Measurements from ENCODE around the gene UFSP2.

UFSP2 gene

DNA sequence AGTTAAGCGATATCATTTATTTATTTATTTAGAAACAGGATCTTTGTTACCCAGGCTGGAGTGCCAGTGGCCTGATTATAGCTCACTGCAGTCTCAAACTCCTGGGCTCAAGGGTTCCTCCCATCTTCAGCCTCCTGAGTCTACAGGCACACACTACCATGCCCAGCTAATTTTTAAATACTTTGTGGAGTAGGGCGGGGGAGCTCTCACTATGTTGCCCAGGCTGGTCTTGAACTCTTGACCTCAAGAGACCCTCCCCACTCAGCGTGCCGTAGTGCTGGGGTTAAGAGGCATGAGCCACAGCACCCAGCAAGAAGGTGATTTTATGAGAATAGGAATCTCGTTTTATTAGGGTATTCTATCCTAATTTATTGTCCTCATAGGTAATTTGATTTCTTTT is 3.9 kb upstream of the UFSP2 start:
- H3K9ac ChIP-seq (ENCODE audit: low read length) = no peak overlapping the region
- H3K9me3 ChIP-seq (ENCODE audit: control insufficient read depth, insufficient read depth, low read depth, low read length) = no peaks in the 10 kb centered on the region
- H3K36me3 ChIP-seq (ENCODE audit: control insufficient read depth, insufficient read depth, low read length) = no peaks in the 10 kb centered on the region
- H3K27me3 ChIP-seq (ENCODE audit: control insufficient read depth, insufficient read depth, low read length) = no peaks in the 10 kb centered on the region
- no peak overlapping the region for H3K4me3 ChIP-seq (ENCODE audit: low read depth, low read length)
- H3K4me1 ChIP-seq (ENCODE audit: control insufficient read depth, insufficient read depth, low read length) = peaks cover 4% of the 10 kb centered on the region; the same call in 1 of the 2 replicates
- no peak overlapping the region for H3K27ac ChIP-seq (ENCODE audit: low read depth, low read length)

- no peak overlapping the region for H3K27ac ChIP-seq (ENCODE audit: low read depth, low read length)
- H3K27me3 ChIP-seq (ENCODE audit: control insufficient read depth, insufficient read depth, low read length) = no peaks in the 10 kb centered on the region
- no peak overlapping the region for H3K4me3 ChIP-seq (ENCODE audit: low read depth, low read length)
- peaks cover 5% of the 10 kb centered on the region; the same call in 1 of the 2 replicates for H3K4me1 ChIP-seq (ENCODE audit: control insufficient read depth, insufficient read depth, low read length)
- H3K9ac ChIP-seq (ENCODE audit: low read length) = no peak overlapping the region
- H3K36me3 ChIP-seq (ENCODE audit: control insufficient read depth, insufficient read depth, low read length) = no peaks in the 10 kb centered on the region; the same call in 1 of the 2 replicates
- H3K9me3 ChIP-seq (ENCODE audit: control insufficient read depth, insufficient read depth, low read depth, low read length) = no peaks in the 10 kb centered on the region
These were observed 1.4 kb upstream of the UFSP2 start for GRCh38 chr4:185426960-185427688.

- peaks cover 7% of the 10 kb centered on the region; the same call in 1 of the 2 replicates for H3K36me3 ChIP-seq (ENCODE audit: control insufficient read depth, insufficient read depth, low read length)
- H3K9me3 ChIP-seq (ENCODE audit: control insufficient read depth, insufficient read depth, low read depth, low read length) = no peaks in the 10 kb centered on the region
- H3K9ac ChIP-seq (ENCODE audit: low read length) = peak overlapping the region; percentile 100
- H3K4me1 ChIP-seq (ENCODE audit: control insufficient read depth, insufficient read depth, low read length) = peaks cover 5% of the 10 kb centered on the region; the same call in 1 of the 2 replicates
- H3K4me3 ChIP-seq (ENCODE audit: low read depth, low read length) = peak overlapping the region; percentile 77
- peak overlapping the region; percentile 97 for H3K27ac ChIP-seq (ENCODE audit: low read depth, low read length)
- no peaks in the 10 kb centered on the region for H3K27me3 ChIP-seq (ENCODE audit: control insufficient read depth, insufficient read depth, low read length)
These were observed 688 bp downstream of the UFSP2 start for GRCh38 chr4:185424905-185425646.

- peaks cover 28% of the 10 kb centered on the region for H3K36me3 ChIP-seq (ENCODE audit: control insufficient read depth, insufficient read depth, low read length)
These were observed 4.2 kb downstream of the UFSP2 start for GRCh38 chr4:185421366-185422124.

DNA sequence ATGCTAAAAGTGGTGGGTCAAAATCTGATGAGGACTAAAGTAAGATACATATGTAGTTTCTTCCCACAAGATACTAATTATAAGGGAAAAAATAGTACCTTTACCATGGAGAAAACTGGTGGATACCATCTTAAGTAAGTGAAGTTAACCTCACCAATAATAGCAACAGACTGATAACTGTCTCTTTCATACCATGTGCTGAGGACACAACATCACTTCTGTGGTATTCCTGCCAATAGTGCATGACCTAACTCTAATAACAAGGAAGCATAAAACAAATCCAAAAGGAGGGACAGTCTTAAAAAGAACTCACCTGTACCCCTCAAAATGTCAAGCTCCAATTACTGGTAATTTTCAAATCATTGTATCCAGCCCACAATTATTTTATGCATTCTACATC is 8.8 kb downstream of the UFSP2 start:
- H3K9me3 ChIP-seq (ENCODE audit: control insufficient read depth, insufficient read depth, low read depth, low read length) = no peaks in the 10 kb centered on the region
- H3K4me1 ChIP-seq (ENCODE audit: control insufficient read depth, insufficient read depth, low read length) = no peaks in the 10 kb centered on the region
- no peak overlapping the region for H3K4me3 ChIP-seq (ENCODE audit: low read depth, low read length)
- H3K27me3 ChIP-seq (ENCODE audit: control insufficient read depth, insufficient read depth, low read length) = no peaks in the 10 kb centered on the region
- no peak overlapping the region for H3K27ac ChIP-seq (ENCODE audit: low read depth, low read length)
- peaks cover 45% of the 10 kb centered on the region for H3K36me3 ChIP-seq (ENCODE audit: control insufficient read depth, insufficient read depth, low read length)
- H3K9ac ChIP-seq (ENCODE audit: low read length) = no peak overlapping the region

More at GRCh38 chr4:185421366-185422124, 4.2 kb downstream of the UFSP2 start:
- Histone ChIP-seq H3K9me3 (ENCODE audit: control insufficient read depth, insufficient read depth, low read depth, low read length) (no peaks in the 10 kb centered on the region), H3K4me3 (ENCODE audit: low read depth, low read length) (no peak overlapping the region), H3K27ac (ENCODE audit: low read depth, low read length) (no peak overlapping the region), H3K9ac (ENCODE audit: low read length) (no peak overlapping the region), H3K27me3 (ENCODE audit: control insufficient read depth, insufficient read depth, low read length) (no peaks in the 10 kb centered on the region), H3K4me1 (ENCODE audit: control insufficient read depth, insufficient read depth, low read length) (peaks cover 5% of the 10 kb centered on the region; the same call in 1 of the 2 replicates)

DNA sequence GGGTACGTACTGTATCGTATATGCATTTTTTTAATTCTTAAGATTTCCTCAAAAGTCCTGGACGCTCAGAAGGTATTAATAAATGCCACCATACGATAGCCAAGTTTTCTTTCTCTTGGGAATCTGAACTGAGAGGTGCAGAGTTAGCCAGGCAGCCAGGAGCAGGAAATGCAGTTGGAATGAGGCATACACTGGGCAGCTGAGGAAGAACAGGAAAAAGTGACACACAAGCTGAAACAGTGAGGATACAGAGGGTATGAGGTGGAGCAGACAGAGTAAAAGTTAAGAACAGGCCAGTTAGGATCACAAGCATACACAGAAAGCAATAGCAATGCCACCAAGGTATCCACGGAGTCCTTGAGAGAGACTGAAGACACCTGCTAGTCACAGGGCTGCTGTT is 13.4 kb downstream of the UFSP2 start:
- peaks cover 42% of the 10 kb centered on the region for H3K36me3 ChIP-seq (ENCODE audit: control insufficient read depth, insufficient read depth, low read length)
- H3K9me3 ChIP-seq (ENCODE audit: control insufficient read depth, insufficient read depth, low read depth, low read length) = peaks cover 4% of the 10 kb centered on the region; the same call in 1 of the 2 replicates
- no peak overlapping the region for H3K4me3 ChIP-seq (ENCODE audit: low read depth, low read length)
- H3K9ac ChIP-seq (ENCODE audit: low read length) = no peak overlapping the region
- no peaks in the 10 kb centered on the region for H3K4me1 ChIP-seq (ENCODE audit: control insufficient read depth, insufficient read depth, low read length)
- no peak overlapping the region for H3K27ac ChIP-seq (ENCODE audit: low read depth, low read length)
- H3K27me3 ChIP-seq (ENCODE audit: control insufficient read depth, insufficient read depth, low read length) = no peaks in the 10 kb centered on the region

DNA sequence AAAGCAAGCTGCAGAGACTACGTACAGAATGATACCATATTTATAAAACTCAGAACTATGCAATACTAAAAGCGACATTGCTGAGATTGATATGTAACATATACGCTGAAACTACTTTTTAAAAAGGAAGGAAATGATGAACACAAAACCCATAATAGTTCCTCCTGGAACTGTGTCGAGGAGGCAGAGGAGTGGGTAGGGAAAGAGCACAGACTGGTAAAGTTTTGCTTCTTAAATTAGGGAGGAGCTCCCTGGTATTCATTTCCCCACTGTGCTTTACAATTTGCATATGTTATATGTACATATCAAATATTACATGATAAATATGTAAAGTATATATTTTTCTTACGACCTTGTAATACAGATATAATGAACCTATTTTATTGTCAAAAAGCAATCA is 13.9 kb downstream of the UFSP2 start:
- no peaks in the 10 kb centered on the region for H3K4me1 ChIP-seq (ENCODE audit: control insufficient read depth, insufficient read depth, low read length)
- H3K4me3 ChIP-seq (ENCODE audit: low read depth, low read length) = no peak overlapping the region
- H3K27ac ChIP-seq (ENCODE audit: low read depth, low read length) = no peak overlapping the region
- H3K9ac ChIP-seq (ENCODE audit: low read length) = no peak overlapping the region
- H3K9me3 ChIP-seq (ENCODE audit: control insufficient read depth, insufficient read depth, low read depth, low read length) = peaks cover 4% of the 10 kb centered on the region; the same call in 1 of the 2 replicates
- H3K36me3 ChIP-seq (ENCODE audit: control insufficient read depth, insufficient read depth, low read length) = peaks cover 37% of the 10 kb centered on the region
- no peaks in the 10 kb centered on the region for H3K27me3 ChIP-seq (ENCODE audit: control insufficient read depth, insufficient read depth, low read length)

GRCh38 chr4:185408432-185408831 is 17.3 kb downstream of the UFSP2 start:
- H3K9ac ChIP-seq (ENCODE audit: low read length) = no peak overlapping the region
- no peak overlapping the region for H3K4me3 ChIP-seq (ENCODE audit: low read depth, low read length)
- H3K27me3 ChIP-seq (ENCODE audit: control insufficient read depth, insufficient read depth, low read length) = no peaks in the 10 kb centered on the region
- peaks cover 40% of the 10 kb centered on the region for H3K36me3 ChIP-seq (ENCODE audit: control insufficient read depth, insufficient read depth, low read length)
- no peak overlapping the region for H3K27ac ChIP-seq (ENCODE audit: low read depth, low read length)
- no peaks in the 10 kb centered on the region for H3K4me1 ChIP-seq (ENCODE audit: control insufficient read depth, insufficient read depth, low read length)
- H3K9me3 ChIP-seq (ENCODE audit: control insufficient read depth, insufficient read depth, low read depth, low read length) = peaks cover 4% of the 10 kb centered on the region; the same call in 1 of the 2 replicates

DNA sequence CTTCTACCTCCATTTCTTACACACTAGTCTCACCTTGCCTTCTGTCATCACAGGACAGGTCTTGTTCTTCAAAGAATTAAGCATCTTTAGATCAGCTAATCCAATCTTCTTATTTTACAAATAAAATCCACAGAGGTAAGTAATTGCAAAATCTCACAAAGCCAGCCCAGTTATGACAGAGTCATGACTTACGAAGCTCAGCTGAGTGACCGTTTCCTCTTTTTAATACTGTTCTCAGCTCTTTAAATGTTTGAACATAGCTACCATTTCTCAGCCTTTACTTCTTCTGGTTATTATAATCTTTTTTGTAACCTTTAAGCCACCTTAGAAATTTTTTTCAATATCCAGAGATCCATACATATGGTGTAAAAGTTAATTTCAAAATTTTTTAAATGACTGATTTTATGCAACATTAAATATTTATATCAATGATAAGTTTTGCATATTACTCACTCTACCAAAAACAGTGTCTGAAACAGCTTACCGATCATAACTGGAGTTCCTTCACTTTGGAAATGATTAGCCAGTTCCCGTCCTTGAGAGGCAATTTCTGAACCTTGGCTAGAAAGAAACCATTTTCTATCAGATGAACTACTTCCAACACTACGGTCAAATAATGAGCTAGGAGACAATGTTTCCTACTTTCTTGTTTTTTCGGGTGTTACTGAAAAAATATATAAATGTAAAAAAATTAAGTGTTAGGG is 20.3 kb downstream of the UFSP2 start:
- H3K4me3 ChIP-seq (ENCODE audit: low read depth, low read length) = no peak overlapping the region
- peaks cover 50% of the 10 kb centered on the region for H3K36me3 ChIP-seq (ENCODE audit: control insufficient read depth, insufficient read depth, low read length)
- H3K27me3 ChIP-seq (ENCODE audit: control insufficient read depth, insufficient read depth, low read length) = no peaks in the 10 kb centered on the region
- H3K9me3 ChIP-seq (ENCODE audit: control insufficient read depth, insufficient read depth, low read depth, low read length) = peaks cover 4% of the 10 kb centered on the region; the same call in 1 of the 2 replicates
- H3K27ac ChIP-seq (ENCODE audit: low read depth, low read length) = no peak overlapping the region
- no peak overlapping the region for H3K9ac ChIP-seq (ENCODE audit: low read length)
- H3K4me1 ChIP-seq (ENCODE audit: control insufficient read depth, insufficient read depth, low read length) = no peaks in the 10 kb centered on the region

DNA sequence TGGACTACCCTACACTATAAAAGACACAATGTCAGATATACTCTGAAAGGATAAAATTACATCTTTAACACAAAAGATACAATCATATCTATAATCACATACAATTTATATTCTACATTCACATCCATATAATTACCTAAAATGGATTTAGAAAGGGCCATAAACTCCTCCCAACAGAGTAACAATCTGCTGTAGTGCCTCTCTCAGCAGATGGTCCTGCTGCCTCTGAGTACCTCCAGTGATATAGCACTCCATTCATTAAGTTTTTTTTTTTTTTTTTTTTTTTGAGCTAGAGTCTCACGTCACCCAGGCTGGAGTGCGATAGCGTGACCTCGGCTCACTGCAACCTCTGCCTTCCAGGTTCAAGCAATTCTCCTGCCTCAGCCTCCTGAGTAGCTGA is 21.7 kb downstream of the UFSP2 start:
- Histone ChIP-seq H3K9ac (ENCODE audit: low read length) (no peak overlapping the region), H3K9me3 (ENCODE audit: control insufficient read depth, insufficient read depth, low read depth, low read length) (no peaks in the 10 kb centered on the region), H3K27me3 (ENCODE audit: control insufficient read depth, insufficient read depth, low read length) (no peaks in the 10 kb centered on the region), H3K4me1 (ENCODE audit: control insufficient read depth, insufficient read depth, low read length) (no peaks in the 10 kb centered on the region), H3K27ac (ENCODE audit: low read depth, low read length) (no peak overlapping the region), H3K4me3 (ENCODE audit: low read depth, low read length) (no peak overlapping the region), H3K36me3 (ENCODE audit: control insufficient read depth, insufficient read depth, low read length) (peaks cover 50% of the 10 kb centered on the region)
